Measurements from ENCODE around the gene ZNRF2. TPM values are rescaled to one million over a fixed set of nuclear protein-coding genes. Genes with fewer than 3 reads are reported as not detected.
A peak's percentile ranks its signal among the peaks of the same experiment; 100 is the strongest.

Gene ZNRF2
- total and polyA plus RNA-seq, 2 of the 13 experiments (the other 11 are each of a cell fraction or from before 2014, with no cell fraction given) = 3.5 to 7.7 TPM

DNA sequence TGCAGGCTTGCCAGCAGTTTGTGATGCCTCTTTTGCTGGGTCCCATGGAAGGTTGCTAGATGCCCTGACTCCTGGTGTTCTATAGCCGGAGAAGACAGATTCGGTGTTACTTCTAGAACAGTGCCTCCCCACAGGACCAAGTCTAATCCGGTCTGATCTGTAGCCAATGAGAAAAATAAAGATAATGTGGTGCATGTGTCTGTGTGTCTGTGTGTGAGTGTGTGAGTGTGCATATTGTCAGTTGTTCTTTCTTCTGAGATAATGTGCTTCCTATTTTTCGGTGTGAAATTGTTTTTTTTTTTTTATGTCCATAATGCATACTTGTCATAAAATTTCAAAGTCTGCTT, 29.7 kb upstream of the ZNRF2 start:
- no peaks in the 10 kb centered on the region for H3K27me3 ChIP-seq (ENCODE audit: control insufficient read depth in 1 of 2, insufficient read depth in 2 of 2, low read length in 2 of 2)
- peak overlapping the region; percentile 88 for H3K4me2 ChIP-seq (ENCODE audit: low read depth, low read length)
- no peaks in the 10 kb centered on the region for H3K79me2 ChIP-seq (ENCODE audit: insufficient read depth, low read length)
- H2AFZ ChIP-seq (ENCODE audit: low read length) = no peak overlapping the region
- peak overlapping the region; percentile 19 to 50 (median 31); a peak in 5 of 6 replicates for H3K4me3 ChIP-seq (replicated peaks in 1 of 3; ENCODE audit: insufficient read depth in 1 of 3, low read depth in 2 of 3, low read length in 3 of 3)
- no TSS peak for BruUV-seq (replicated peaks)
- no peaks in the 10 kb centered on the region for H3K9me3 ChIP-seq (ENCODE audit: low read length)
- H3K27ac ChIP-seq (ENCODE audit: extremely low read length, insufficient read depth, low read length) = peak overlapping the region; percentile 72
- WGBS (ENCODE audit: low lambda C conversion rate) = 0% methylated on average over 4 of the region's 4 CpGs
- TF ChIP-seq SOX13 (IDR thresholded peaks at IDR 0.05) (0 out of 2 replicates have a peak, but pooled peaks have one; percentile 8), SOX13 (CRISPR knock-in tag; conservative IDR thresholded peaks at IDR 0.05 in 1 of 2, IDR thresholded peaks at IDR 0.05 in 1 of 2) (no peak), ZNF792 (CRISPR knock-in tag; IDR thresholded peaks at IDR 0.05) (0 out of 2 replicates have a peak, but pooled peaks have one; percentile 11), MAFF (IDR thresholded peaks at IDR 0.05; ENCODE audit: low read depth, low read length) (0 out of 2 replicates have a peak, but pooled peaks have one; percentile 12), RORA (CRISPR knock-in tag; IDR thresholded peaks at IDR 0.05) (no peak), ONECUT2 (CRISPR knock-in tag; IDR thresholded peaks at IDR 0.05) (no peak), ZNF543 (CRISPR knock-in tag; IDR thresholded peaks at IDR 0.05) (peak; percentile 38; the same call in 1 of the 2 replicates), THAP11 (CRISPR knock-in tag; IDR thresholded peaks at IDR 0.05) (0 out of 2 replicates have a peak, but pooled peaks have one; percentile 7), ZSCAN29 (CRISPR knock-in tag; conservative IDR thresholded peaks at IDR 0.05) (0 out of 2 replicates have a peak, but pooled peaks have one; percentile 1), ZNF672 (CRISPR knock-in tag; IDR thresholded peaks at IDR 0.05) (no peak), KAT8 (CRISPR knock-in tag; IDR thresholded peaks at IDR 0.05) (peak; percentile 6; the same call in 1 of the 2 replicates)
- TF ChIP-seq, protein P1, sequence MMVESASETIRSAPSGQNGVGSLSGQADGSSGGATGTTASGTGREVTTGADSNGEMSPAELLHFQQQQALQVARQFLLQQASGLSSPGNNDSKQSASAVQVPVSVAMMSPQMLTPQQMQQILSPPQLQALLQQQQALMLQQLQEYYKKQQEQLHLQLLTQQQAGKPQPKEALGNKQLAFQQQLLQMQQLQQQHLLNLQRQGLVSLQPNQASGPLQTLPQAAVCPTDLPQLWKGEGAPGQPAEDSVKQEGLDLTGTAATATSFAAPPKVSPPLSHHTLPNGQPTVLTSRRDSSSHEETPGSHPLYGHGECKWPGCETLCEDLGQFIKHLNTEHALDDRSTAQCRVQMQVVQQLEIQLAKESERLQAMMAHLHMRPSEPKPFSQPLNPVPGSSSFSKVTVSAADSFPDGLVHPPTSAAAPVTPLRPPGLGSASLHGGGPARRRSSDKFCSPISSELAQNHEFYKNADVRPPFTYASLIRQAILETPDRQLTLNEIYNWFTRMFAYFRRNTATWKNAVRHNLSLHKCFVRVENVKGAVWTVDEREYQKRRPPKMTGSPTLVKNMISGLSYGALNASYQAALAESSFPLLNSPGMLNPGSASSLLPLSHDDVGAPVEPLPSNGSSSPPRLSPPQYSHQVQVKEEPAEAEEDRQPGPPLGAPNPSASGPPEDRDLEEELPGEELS (CRISPR knock-in tag; IDR thresholded peaks at IDR 0.05) = 0 out of 2 replicates have a peak, but pooled peaks have one; percentile 7
- TF ChIP-seq, protein P2, sequence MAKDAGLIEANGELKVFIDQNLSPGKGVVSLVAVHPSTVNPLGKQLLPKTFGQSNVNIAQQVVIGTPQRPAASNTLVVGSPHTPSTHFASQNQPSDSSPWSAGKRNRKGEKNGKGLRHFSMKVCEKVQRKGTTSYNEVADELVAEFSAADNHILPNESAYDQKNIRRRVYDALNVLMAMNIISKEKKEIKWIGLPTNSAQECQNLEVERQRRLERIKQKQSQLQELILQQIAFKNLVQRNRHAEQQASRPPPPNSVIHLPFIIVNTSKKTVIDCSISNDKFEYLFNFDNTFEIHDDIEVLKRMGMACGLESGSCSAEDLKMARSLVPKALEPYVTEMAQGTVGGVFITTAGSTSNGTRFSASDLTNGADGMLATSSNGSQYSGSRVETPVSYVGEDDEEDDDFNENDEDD (CRISPR knock-in tag; IDR thresholded peaks at IDR 0.05; ENCODE audit: borderline replicate concordance) = 0 out of 2 replicates have a peak, but pooled peaks have one; percentile 24
- TF ChIP-seq, protein P3, sequence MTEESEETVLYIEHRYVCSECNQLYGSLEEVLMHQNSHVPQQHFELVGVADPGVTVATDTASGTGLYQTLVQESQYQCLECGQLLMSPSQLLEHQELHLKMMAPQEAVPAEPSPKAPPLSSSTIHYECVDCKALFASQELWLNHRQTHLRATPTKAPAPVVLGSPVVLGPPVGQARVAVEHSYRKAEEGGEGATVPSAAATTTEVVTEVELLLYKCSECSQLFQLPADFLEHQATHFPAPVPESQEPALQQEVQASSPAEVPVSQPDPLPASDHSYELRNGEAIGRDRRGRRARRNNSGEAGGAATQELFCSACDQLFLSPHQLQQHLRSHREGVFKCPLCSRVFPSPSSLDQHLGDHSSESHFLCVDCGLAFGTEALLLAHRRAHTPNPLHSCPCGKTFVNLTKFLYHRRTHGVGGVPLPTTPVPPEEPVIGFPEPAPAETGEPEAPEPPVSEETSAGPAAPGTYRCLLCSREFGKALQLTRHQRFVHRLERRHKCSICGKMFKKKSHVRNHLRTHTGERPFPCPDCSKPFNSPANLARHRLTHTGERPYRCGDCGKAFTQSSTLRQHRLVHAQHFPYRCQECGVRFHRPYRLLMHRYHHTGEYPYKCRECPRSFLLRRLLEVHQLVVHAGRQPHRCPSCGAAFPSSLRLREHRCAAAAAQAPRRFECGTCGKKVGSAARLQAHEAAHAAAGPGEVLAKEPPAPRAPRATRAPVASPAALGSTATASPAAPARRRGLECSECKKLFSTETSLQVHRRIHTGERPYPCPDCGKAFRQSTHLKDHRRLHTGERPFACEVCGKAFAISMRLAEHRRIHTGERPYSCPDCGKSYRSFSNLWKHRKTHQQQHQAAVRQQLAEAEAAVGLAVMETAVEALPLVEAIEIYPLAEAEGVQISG (CRISPR knock-in tag; IDR thresholded peaks at IDR 0.05) = no peak
- TF ChIP-seq, protein P4, sequence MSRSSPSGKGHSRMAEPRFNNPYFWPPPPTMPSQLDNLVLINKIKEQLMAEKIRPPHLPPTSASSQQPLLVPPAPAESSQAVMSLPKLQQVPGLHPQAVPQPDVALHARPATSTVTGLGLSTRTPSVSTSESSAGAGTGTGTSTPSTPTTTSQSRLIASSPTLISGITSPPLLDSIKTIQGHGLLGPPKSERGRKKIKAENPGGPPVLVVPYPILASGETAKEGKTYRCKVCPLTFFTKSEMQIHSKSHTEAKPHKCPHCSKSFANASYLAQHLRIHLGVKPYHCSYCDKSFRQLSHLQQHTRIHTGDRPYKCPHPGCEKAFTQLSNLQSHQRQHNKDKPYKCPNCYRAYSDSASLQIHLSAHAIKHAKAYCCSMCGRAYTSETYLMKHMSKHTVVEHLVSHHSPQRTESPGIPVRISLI (CRISPR knock-in tag; IDR thresholded peaks at IDR 0.05; ENCODE audit: borderline replicate concordance) = peak; percentile 86
- TF ChIP-seq, protein P5, sequence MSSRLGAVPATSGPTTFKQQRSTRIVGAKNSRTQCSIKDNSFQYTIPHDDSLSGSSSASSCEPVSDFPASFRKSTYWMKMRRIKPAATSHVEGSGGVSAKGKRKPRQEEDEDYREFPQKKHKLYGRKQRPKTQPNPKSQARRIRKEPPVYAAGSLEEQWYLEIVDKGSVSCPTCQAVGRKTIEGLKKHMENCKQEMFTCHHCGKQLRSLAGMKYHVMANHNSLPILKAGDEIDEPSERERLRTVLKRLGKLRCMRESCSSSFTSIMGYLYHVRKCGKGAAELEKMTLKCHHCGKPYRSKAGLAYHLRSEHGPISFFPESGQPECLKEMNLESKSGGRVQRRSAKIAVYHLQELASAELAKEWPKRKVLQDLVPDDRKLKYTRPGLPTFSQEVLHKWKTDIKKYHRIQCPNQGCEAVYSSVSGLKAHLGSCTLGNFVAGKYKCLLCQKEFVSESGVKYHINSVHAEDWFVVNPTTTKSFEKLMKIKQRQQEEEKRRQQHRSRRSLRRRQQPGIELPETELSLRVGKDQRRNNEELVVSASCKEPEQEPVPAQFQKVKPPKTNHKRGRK (CRISPR knock-in tag; IDR thresholded peaks at IDR 0.05) = no peak
- peaks cover 57% of the 10 kb centered on the region for H3K4me1 ChIP-seq (ENCODE audit: insufficient read depth, low read length)
- in situ Hi-C loops (cut with HindIII; ENCODE audit: extremely low pct_ligation_motif_present, low pct_unique_long_range_greater_than_20kb) (no loop called here), intact Hi-C loops (cut with micrococcal nuclease; ENCODE audit: unreplicated experiment) (loop anchor here (1.0 to 2.0 kb wide), 4 partner anchors 9 to 30 kb away; partner anchors contain the start of gene ZNRF2)
- ChIA-PET CTCF (ENCODE audit: low intra/inter-chr PET ratio, low total read pairs) (no interaction called here), POLR2A (interaction anchor here (0.7 to 1.3 kb wide), 9 partner anchors 9 to 265 kb away, joined by 3 to 7 read pairs (median 4); partner anchors contain the start of gene ZNRF2)
- FAIRE-seq = no peak
- no peaks in the 10 kb centered on the region for H4K20me1 ChIP-seq (ENCODE audit: insufficient read depth, low read length)
- no peak for DNase-seq (ENCODE audit: low spot score)
- peak; percentile 71 for ATAC-seq
- H3K9ac ChIP-seq (ENCODE audit: insufficient read depth, low read depth, low read length) = peak overlapping the region; percentile 51
- H3K36me3 ChIP-seq (replicated peaks in 1 of 2; ENCODE audit: control insufficient read depth in 1 of 2, insufficient read depth in 2 of 2, low read length in 2 of 2) = no peaks in the 10 kb centered on the region

All from HepG2 (cell line).